ENCODE data around the gene MUC5B.
"Not testable (repeated sequence)": the region's sequence is repeated elsewhere in the genome, so short reads cannot be mapped to it uniquely, and the experiment has no call there.

Gene MUC5B

DNA sequence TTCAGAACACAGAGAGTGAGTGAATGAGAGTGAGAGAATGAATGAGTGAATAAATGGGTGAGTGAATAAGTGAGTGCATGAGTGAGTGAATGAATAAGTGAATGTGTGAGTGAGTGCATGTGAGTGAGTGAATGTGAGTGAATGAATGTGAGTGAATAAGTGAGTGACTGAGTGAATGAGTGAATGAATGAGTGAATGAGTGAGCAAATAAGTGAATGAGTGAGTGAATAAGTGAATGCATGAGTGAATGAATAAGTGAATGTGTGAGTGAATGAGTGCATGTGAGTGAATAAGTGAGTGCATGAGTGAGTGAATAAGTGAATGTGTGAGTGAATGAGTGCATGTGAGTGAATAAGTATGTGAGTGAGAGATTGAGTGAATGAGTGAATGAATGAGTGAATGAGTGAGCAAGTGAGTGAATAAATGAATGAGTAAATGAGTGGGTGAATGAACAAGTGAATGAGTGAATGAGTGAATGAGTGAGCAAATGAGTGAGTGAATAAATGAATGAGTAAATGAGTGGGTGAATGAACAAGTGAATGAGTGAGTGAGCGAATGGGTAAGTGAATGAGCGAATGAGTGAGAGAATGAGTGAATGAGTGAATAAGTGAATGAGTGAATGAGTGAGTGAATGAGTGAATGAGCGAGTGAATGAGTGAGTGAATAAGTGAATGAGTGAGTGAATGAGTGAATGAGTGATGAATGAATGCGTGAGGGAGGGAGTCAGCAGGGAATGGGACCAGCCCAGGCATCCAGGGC is 21.3 kb upstream of the MUC5B start:
- DNase-seq, result no peak
- in situ Hi-C loops (cut with MboI; ENCODE audit: low pct_unique_long_range_greater_than_20kb, low sequenced_read_pairs), result no loop called here

GRCh38 chr11:1202154-1202775 is 20.6 kb upstream of the MUC5B start:
- in situ Hi-C loops (cut with MboI; ENCODE audit: low pct_unique_long_range_greater_than_20kb, low sequenced_read_pairs), result no loop called here

GRCh38 chr11:1202776-1203504 is 19.9 kb upstream of the MUC5B start:
- peak; percentile 61 for DNase-seq
- in situ Hi-C loops (cut with MboI; ENCODE audit: low pct_unique_long_range_greater_than_20kb, low sequenced_read_pairs), result no loop called here

More at GRCh38 chr11:1202154-1202775, 20.6 kb upstream of the MUC5B start:
- DNase-seq, result peak; percentile 15

- in situ Hi-C loops (cut with MboI; ENCODE audit: low pct_unique_long_range_greater_than_20kb, low sequenced_read_pairs), result no loop called here
- DNase-seq, result no peak
Observed at GRCh38 chr11:1203505-1204271, 19.2 kb upstream of the MUC5B start.

GRCh38 chr11:1204381-1205101 is 18.3 kb upstream of the MUC5B start:
- no peak for DNase-seq
- in situ Hi-C loops (cut with MboI; ENCODE audit: low pct_unique_long_range_greater_than_20kb, low sequenced_read_pairs), result no loop called here

DNA sequence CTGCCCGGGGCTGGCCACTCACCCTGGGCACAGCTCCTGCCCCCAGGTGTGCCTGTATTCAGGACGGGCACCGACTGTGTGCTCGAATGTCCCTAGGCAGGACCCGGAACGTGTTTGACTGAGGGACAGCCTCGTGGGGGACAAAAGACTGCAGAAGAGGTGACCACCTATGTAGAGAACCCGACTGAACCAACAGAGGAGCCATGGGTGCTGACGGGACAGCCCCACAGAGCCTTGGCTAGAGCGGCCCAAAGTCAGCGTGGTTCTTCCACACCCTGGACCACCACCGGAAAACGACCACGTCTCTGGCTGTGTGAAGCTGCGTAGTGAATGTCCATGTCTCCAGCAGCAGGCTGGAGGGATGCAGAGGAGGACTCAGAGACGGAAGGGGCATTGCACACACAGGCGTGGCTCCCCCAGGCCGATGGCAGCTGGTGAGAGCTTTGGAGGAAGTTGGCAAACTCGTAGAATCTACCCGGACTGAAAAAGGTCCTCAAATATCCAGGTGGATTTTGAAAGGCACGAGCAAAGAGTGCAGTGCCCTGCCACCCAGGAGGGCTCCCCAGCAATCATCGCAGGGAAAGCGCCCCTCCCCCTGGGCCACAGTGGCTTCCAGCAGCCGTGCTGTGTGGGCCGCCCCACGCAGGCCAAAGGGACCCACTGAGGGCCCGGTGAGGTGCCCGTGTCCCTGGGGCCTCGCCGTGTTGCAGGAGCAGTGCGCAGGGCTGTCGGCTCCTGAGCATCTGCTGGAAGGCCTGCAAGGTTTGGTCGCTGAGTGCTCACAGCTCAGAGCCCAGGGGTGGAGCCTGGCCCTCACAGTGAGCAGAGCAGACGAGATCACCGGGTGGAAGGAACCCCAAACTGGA is 17.5 kb upstream of the MUC5B start:
- DNase-seq, result no peak
- in situ Hi-C loops (cut with MboI; ENCODE audit: low pct_unique_long_range_greater_than_20kb, low sequenced_read_pairs), result no loop called here

DNA sequence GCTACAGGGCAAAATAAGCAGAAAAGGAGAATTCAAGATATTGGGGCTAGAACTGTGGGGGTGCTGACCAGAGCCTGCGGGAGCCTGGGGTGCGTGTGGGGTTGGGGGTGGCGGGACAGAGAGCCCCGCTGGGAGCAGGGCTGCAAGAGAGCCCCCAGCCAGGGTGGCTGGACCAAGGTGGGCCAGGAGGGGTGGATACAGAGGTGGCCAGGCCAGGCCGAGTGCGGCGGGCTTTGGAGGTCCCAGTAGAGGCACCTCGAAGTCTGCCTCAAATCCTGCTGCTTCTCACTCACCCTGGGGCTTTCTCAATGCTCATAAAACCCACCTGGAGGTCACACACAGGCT is 16.9 kb upstream of the MUC5B start:
- in situ Hi-C loops (cut with MboI; ENCODE audit: low pct_unique_long_range_greater_than_20kb, low sequenced_read_pairs), result no loop called here
- no peak for DNase-seq

DNA sequence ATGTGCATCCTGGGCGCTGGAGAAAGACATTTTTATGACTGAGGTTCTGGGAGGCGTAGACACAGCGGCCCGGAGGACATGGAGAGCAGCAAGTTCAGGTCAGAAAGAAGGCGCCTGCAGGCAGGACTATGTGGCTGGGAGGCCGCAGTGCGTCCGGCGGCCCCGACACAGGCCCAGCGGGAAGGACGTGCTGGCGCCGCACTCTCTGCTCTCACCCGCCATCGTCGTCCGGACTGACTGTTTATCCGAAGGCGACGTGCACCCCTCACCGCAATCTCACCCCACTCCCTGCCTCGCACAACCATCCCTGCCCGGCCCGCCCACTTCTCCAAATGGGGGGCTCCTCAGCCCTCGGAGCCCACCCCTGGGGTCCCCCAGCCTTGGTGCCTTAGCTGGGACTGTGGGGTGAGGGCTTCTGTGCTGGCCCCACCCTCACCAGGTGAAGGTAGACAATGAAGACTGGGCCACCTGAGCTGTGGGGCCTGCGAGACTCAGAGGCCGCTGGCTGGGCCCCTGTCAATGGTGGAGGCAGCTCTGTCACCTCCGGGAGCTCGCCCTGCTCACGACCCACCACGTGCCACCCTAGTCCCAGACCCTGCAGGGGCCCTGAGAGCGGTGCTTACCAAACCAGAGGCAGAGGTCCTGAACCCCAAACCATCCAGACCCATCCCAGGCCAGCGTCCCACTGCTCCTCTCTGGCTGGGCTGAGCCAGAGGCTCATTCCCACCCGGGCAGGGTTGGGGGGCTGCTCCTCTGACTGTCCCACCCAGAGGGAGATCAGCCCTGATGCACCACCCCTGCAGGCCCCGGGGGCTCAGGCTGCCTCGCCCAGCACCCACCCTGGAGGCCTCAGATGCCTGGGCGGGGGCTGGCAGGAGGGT is 16.2 kb upstream of the MUC5B start:
- in situ Hi-C loops (cut with MboI; ENCODE audit: low pct_unique_long_range_greater_than_20kb, low sequenced_read_pairs), result no loop called here
- DNase-seq, result no peak

- in situ Hi-C loops (cut with MboI; ENCODE audit: low pct_unique_long_range_greater_than_20kb, low sequenced_read_pairs), result no loop called here
Observed at GRCh38 chr11:1207401-1208143, 15.3 kb upstream of the MUC5B start.

GRCh38 chr11:1208144-1208393 is 14.8 kb upstream of the MUC5B start:
- in situ Hi-C loops (cut with MboI; ENCODE audit: low pct_unique_long_range_greater_than_20kb, low sequenced_read_pairs), result no loop called here
- DNase-seq, result no peak

More at GRCh38 chr11:1207401-1208143, 15.3 kb upstream of the MUC5B start:
- no peak for DNase-seq

DNA sequence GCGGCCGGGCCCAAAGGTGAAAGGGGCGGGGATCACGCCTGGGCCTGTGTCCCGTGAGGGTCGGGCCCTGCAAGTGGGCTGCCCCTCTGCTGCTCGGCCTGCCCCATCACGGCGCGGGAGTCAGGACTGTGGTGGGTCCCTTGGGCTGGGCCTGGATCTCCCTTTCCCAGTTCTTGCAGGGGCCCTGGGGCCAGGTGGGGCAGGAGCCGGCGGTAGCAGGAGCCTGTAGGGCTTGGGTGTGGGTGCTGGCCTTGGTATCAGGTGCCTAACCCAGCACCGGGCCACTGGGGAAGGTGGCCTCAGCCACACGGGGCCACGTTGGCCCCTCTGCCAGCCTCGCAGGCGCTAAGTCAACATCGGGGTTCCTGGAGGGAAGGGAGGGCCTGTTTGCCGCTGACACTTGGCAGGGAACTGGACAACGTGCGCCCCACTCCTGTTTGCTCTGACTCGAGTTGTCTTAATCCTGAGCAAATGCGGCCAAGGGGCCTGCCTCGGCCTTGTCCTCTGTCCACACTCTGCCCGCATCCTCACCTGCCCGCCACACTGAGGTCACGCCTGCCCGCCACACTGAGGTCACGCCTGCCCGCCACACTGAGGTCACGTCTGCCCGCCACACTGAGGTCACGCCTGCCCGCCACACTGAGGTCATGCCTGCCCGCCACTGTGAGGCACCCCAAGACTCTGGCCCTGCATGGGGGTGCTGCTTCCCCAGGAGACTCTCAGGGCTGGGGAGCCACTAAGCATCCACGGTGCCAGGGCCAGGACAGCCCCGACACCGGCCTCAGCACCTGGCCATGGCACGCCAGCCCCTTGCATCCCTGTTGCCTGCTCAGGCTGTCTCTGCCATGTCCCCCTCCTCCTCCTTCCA is 14.2 kb upstream of the MUC5B start:
- in situ Hi-C loops (cut with MboI; ENCODE audit: low pct_unique_long_range_greater_than_20kb, low sequenced_read_pairs), result no loop called here
- DNase-seq, result no peak

DNA sequence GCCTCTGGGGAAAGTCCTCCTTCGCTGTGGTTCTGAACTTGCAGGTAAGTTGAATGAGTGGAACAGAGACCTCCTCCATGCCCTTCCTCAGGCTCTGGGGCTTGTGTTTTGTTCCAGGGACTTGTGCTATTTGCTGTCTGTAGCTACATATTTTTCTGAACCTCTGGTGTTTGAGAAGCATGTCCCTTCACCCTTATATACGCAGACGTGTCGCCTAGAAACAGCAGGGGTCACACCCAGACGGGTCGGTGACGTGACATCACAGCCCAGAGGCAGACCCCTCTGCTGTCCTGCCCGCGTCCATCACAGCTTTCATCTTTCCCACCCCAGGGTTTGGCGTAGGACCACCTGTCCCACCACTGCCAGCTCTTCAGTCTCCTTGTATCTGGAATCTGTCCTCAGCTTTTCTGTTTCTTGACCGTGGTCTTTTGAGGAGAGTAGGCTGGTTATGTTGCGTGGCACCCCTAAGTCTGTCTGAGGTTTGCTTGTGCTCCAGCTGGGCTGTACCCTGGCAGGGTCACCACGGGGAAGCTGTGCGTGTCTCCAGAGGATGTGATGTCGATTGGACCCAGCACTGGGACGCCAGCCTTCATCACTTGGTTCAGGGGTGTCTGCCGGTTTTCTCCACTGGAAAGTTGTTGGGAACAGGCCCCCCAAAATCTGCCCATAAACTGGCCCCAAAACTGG is 13.4 kb upstream of the MUC5B start:
- no peak for DNase-seq
- in situ Hi-C loops (cut with MboI; ENCODE audit: low pct_unique_long_range_greater_than_20kb, low sequenced_read_pairs), result no loop called here

GRCh38 chr11:1211838-1212237 is 11.0 kb upstream of the MUC5B start:
- in situ Hi-C loops (cut with MboI; ENCODE audit: low pct_unique_long_range_greater_than_20kb, low sequenced_read_pairs), result no loop called here
- DNase-seq, result no peak

GRCh38 chr11:1215826-1216225 is 7.0 kb upstream of the MUC5B start:
- DNase-seq; in situ Hi-C loops (cut with MboI; ENCODE audit: low pct_unique_long_range_greater_than_20kb, low sequenced_read_pairs): not testable (repeated sequence)

GRCh38 chr11:1217151-1217550 is 5.7 kb upstream of the MUC5B start:
- DNase-seq, result no peak
- in situ Hi-C loops (cut with MboI; ENCODE audit: low pct_unique_long_range_greater_than_20kb, low sequenced_read_pairs), result no loop called here

Measured in KBM-7 (cell line).